ENCODE measurements around the gene COL3A1.

COL3A1 gene

DNA sequence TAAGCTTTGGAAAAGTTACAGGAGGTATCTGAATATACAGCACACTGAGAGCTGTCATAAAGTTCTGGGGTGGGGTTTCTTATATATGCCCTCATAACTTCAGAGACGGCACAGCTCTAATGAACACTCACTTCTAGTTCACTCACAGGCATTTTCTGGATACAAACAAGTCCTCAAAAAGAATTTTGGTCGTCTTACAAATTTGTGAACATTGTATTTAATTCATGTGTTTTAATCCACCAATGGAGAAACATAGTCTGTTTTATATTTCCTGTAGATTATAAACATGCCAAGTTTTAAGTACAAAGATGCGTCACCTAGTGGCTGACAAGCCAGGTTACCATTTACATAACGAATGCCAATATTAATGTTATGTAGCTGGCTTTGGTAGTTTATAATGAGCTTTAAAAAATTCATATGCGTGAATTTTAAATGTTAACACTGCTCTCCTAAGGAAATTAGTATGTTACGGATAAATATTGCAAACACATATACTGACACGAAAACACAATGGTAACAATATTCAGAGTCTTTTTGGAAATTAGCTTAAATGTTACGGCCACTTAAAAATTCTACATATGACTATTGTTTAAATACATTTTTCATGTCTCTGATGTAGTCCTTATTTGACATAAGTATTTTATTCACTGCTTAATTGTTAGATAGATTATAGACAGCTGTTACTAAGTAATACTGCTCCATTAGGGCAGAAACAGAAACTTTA is 2.5 kb downstream of the COL3A1 start:
- ATAC-seq = no peak
- no peak for DNase-seq

DNA sequence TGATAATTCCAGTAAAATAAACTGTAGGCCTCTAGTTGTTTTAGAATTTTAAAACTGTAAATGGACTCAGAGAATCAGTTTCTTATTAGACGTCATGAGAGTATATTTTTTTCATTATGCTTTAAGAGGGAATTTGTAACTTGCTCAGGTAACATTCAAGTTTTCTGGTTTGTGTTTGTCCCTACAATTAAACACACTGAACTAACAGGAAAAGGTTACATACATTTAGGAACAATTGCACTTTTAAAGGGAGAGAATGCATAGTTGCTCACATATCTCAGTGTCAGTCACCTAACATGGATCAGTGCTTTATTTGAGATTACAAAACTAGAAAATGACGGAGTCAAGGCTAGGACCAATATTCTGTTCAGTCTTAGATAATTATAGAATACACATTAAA is 3.1 kb downstream of the COL3A1 start:
- ATAC-seq (no peak), DNase-seq (no peak)

DNA sequence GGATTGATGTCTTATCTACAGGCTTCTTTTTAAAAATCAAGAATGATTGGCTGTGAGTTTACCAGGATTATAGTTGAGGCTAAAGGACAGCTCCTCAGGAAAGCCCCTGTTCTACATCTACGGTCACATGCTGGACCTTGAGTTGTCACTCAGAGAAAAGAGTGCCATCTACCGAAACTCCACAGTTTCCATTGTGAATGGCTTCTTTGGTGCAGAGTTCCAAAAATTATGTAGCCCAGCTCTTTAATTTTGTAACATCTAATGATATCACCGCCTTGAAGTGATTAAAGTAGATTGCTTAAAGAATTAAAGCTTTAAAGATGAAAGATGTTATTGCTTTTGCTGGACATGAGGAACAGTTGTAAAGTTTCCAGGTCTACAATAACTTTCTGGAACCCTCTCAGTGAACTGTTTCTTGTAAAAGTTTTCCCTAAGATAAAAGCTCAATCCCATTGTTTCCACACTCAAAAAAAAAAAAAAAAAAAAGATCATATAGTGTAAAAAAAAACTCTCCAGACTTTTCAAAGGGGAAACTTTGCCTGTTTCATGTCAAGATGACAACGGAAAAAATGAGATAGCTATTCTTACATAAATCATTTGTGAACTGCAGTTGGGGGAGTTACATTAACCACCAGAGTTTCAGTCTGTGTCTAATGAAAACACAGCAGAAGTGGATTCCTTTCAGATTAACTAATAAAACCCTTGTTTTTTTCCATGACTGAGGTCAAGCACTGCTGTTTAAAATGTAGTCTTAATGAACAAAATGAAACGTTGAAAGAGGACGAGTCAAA is 4.3 kb downstream of the COL3A1 start:
- DNase-seq = no peak

DNA sequence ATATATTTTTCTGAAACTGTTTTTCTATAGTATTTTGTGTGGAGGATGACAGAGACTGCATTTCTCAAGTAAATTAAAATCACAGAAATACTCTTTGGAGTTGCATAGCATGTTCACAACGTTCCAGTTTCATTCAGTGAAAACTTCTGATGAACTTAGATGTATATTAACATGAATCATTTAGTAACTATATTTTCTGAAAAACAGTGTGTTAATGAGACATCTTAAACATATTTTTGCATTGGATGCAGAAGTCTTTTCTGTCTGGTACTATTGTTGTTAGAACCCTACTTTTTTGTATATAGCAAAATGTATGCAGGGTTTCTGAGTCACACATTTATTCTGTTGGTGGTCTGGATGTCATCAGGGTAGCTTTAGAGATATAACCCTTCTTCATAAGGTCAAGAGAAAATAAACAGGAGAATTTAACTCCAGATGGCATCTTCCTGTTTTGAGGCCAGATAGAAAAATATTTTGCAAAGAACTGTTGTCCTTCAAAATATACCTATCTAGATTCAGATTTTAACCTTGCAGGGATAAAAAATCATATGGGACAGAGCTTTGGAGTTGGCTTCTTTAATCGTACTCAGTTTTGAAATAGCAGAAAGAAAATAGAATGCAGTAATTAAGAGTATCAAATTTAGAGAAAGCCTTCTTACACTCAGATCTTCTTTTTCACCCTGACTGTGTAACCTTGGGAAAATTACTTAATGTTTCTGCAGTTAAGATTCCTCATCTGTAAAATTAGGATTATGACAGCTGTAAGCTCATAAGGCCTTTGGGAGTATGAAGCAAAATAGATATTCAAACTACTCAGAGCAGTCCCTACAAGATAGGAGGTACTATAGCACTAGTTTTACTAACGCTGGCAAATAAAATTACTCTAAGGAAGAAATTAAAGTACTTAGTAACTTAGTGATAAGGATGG is 5.3 kb downstream of the COL3A1 start:
- ATAC-seq = no peak

More for the DNA sequence above, 4.3 kb downstream of the COL3A1 start:
- peak; percentile 78 for ATAC-seq

DNA sequence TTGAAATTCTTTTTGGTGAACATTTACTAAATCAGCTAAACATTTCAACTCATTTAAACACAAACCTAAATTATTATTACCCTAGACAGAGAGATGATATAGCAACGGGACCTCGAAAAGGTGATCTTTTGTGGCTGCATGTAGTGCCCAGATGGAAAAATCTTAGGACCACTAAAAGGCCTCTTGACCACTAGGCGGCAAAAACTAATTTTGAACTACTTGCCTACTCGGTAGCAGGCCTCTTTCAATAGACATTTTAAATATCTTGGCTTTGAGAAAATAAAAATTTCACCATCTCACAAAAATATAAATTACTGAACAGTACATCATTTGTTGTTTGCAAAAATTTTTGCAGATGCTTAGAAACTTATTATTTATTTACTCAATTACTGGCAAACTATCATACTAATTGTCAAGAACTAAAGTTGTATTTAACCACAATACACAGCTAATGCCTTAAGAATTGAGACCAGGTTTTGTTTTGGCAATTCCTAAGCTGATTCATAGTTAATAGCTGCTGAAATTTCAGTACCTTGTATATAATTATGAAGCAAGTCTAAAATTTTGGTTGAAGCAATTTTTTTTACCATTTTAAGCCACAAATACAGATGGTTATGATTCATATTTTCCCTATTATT is 9.4 kb downstream of the COL3A1 start:
- DNase-seq (no peak), ATAC-seq (no peak)

More for the DNA sequence above, 5.3 kb downstream of the COL3A1 start:
- DNase-seq = no peak

DNA sequence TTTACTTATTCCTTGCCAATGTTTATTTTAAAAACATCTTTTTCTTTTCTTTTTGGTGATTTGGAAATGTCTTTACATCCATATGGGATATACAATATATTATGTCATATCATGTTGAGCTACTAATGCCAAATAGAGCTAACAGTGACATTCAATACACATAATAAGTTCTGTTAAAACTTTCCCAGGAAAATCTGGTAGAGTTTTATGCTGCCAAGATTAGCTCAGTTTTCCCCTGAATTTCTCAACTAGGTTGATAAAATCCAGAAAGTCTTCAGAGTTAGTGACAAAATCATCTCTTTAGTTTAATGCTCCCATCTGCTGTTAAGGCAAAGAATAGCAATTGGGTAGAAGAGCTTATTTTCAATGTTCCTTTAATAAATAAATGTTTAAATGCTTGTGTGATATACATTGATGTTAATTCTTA is 9.9 kb downstream of the COL3A1 start:
- DNase-seq (no peak), ATAC-seq (no peak)

DNA sequence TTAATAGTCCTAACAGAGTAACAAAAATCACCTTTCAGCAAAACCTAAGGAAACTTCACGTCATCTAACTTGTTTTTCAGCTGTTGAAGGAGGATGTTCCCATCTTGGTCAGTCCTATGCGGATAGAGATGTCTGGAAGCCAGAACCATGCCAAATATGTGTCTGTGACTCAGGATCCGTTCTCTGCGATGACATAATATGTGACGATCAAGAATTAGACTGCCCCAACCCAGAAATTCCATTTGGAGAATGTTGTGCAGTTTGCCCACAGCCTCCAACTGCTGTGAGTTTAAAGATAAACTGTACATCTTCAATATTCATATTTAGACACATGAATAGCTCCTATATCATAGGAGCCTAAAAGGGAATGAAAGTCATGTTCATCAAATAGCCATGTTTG is 10.5 kb downstream of the COL3A1 start:
- no peak for ATAC-seq
- no peak for DNase-seq

DNA sequence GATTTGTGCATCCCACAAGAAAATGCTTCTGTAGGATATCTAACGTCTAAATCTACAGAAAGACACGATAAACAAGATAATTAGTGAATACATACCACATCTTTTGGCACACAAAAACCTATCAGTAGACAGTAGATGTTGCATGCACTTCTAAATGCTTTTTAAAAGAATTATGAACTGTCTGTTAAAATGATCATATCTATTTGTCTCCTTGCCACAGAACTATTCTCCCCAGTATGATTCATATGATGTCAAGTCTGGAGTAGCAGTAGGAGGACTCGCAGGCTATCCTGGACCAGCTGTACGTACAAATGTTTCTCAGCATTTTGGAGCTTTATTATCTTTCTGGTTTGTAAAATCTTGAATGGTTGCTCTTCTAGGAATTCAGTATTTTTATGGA is 12.7 kb downstream of the COL3A1 start:
- DNase-seq (no peak), ATAC-seq (no peak)

DNA sequence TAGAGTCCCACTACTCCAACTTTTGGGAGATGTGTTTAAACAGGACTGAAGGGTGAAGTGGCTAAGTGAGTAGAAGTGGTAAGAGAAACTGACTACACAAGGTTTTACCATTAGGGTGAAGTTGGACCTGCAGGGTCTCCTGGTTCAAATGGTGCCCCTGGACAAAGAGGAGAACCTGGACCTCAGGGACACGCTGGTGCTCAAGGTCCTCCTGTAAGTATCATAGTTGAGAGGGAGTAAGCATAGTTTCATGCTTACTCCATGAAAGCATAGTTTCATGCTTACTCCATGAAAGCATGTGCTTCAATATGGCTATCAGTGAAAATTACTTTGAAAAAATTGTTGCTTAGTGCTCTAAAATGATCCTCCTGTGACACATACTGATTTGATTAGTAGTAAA is 19.1 kb downstream of the COL3A1 start:
- ATAC-seq (no peak), DNase-seq (no peak)

DNA sequence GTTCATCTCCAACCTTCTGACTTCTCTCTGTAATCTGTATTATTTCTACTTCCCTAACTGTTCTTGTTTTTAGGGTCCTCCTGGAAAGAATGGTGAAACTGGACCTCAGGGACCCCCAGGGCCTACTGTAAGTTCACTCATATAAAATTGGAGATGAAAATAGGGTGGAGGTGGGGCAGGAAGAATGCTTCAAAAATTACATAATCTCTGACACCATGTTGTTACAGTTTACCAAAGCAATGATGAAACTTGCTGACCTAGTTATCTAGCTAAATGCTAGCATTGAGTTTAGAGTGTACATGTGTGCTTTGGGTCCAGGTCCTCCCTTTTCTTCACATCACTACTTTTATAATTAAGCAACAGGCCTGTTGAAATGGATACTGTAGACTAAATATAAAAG is 23.1 kb downstream of the COL3A1 start:
- ATAC-seq (no peak), DNase-seq (no peak)

DNA sequence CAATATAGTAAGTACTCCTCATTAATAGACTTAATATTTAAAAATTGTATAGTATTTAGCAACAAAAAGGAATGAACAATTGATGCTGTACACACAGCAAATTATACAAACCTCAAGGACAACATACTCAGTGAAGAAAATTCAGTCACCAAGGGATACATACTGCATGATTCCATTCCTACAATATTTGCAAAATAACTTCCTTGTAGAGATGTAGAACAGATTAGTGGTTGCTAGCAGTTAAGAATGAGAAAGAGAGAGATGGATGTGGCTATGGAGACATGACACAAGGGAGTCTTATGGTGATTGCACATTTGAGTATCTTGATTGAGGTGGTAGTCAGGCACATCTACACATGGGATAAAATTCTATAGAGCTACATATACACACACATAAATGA is 26.0 kb downstream of the COL3A1 start:
- ATAC-seq (no peak), DNase-seq (no peak)

DNA sequence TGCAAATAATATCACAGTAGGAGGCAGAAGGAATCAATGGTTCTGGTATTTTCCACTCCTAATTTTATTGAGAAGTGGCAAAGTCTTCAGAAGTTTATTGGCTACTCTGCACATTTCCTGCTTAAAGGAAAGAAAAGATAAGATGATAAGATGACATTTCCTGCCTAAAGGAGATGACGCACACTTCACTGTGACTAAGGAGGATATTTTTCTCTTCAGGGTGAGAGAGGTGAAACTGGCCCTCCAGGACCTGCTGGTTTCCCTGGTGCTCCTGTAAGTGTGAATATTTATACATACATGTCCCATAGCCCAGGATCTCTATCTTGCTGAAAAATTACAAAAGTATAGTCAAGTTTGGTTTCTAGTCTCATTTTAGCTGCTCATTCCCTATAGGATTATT is 27.9 kb downstream of the COL3A1 start:
- peak; percentile 71 for ATAC-seq
- DNase-seq = no peak

DNA sequence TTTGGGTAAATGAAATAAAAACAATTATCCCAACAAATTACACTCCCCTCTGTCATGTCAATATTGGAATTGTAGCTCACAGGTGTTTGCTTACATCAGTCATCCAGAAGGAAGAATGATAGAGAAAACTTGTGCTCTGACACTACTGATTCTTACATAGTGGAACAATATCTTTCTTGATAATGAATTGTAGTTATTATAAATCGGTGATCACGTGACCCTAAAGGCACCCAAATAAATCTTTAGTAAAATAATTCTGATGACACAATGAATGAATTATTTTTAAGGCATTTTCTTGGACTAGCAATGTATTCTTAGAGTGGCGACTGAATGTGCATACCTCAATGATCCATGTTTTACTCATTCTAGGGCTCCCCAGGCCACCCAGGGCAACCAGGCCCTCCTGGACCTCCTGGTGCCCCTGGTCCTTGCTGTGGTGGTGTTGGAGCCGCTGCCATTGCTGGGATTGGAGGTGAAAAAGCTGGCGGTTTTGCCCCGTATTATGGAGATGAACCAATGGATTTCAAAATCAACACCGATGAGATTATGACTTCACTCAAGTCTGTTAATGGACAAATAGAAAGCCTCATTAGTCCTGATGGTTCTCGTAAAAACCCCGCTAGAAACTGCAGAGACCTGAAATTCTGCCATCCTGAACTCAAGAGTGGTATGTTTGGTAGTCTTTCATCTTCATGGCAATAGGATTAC is 34.5 kb downstream of the COL3A1 start:
- ATAC-seq (no peak), DNase-seq (no peak)

DNA sequence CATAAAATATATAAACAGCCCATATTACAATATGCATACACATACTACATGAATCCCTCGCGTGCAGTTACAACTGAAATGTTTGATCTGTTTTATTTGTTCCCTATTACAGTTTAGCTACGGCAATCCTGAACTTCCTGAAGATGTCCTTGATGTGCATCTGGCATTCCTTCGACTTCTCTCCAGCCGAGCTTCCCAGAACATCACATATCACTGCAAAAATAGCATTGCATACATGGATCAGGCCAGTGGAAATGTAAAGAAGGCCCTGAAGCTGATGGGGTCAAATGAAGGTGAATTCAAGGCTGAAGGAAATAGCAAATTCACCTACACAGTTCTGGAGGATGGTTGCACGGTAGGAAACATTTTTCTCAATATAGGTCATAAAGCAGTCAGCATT is 36.4 kb downstream of the COL3A1 start:
- no peak for DNase-seq
- ATAC-seq = no peak

DNA sequence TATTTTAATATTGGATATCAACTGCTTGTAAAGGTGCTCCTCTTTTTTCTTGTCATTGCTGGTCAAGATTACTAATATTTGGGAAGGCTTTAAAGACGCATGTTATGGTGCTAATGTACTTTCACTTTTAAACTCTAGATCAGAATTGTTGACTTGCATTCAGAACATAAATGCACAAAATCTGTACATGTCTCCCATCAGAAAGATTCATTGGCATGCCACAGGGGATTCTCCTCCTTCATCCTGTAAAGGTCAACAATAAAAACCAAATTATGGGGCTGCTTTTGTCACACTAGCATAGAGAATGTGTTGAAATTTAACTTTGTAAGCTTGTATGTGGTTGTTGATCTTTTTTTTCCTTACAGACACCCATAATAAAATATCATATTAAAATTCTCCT is 38.2 kb downstream of the COL3A1 start:
- no peak for ATAC-seq

DNA sequence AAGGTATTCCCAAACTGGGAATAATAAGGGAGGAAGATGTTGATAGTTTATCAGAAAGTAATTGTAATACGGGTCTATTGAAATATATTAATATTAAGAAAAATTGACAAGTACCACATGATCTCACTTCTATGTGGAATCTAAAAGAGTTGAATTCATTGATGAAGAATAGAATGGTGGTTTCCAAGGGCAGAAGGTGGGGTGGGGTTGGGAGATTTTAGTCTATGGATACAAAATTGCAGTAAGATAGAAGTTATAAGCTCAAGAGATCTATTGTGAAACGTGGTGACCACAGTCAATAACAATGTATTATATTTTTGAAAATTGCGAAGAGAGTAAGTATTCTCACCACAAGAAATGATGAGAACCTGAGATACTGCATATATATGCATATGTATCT is 38.9 kb downstream of the COL3A1 start:
- no peak for ATAC-seq
- DNase-seq = no peak

More for the DNA sequence above, 38.2 kb downstream of the COL3A1 start:
- no peak for DNase-seq

DNA sequence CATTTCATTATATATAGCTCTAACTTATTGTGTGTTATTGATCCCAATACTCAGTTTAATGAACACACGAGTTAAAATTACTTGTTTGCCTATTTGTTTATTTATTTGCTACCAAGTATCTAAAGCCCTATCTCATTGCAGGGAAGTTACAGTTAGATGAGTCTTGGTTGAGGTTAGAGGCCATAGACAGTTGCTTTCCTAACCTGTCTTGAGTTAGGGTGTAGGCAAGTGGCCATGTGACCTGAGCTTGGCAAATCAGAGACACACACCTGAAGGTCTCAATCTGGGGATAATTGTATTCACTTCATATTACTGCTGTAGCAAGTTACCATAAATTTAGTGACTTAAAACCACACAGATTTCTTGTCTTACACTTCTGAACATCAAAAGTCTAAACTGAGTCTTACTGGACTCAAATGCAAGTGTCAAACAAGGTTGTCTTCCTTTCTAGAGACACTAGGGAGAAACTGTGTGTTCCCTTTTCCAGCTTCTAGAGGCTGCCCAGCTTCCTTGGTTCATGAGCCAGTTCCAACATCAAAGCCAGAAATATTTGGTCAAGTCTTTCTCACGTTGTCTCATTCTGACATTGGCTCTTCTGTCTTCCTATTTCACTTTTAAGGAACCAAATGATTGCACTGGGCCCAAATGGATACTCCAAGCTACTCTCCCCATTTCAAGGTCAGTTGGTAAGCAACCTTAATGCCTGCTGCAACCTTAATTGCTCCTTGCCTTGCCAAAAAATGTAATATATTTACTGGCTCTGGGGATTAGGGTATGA is 39.7 kb downstream of the COL3A1 start:
- no peak for ATAC-seq
- no peak for DNase-seq

DNA sequence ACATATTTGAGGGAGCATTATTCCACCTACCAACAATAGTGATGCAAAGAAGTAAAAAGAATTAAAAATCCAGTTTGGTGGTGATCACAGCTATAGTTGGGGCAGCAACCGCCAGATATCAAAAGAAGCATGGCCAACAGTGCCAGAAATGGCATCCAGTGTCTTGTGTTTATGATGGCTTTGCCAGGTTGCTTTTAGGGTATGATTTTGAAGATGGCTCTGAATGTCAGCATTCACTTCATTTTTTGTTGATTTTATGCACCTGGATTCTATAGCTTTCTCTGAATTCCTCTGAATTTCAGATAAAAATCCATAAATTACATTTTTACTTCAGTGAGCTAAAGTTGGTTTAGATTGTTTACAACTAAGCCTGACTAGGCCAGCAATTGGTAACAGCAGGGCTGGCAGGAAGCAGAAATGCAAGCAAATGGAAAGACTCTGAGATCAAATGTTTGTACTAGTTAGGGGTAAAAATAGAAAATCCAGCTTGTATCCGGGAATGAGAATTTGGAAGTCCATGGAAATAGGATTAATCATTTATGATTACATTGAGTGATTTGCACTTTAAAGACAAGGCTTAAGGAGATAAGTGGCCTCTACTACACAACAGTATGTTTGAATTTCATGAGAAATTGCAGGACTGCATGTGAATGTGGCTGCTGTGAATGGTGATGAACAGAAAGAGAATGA is 40.4 kb downstream of the COL3A1 start:
- ATAC-seq = no peak
- no peak for DNase-seq

DNA sequence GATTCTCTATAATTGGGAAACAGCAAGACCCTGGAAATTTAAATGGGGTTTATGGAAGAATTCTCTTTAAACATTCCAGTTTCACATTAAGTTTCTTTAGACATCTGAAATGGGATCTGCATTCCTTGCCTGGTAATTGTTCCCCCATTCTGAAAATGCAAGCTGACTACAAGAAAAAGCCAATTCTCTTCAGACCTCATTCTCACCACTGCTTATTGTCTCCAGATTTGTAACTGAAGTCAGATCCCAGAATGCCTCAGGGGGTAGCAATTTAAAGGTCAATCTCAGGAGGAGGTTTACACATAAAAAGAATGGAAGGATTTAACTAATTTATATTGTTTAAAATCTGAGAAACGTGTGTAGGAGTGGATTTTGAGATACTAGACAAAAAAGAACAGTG is 41.2 kb downstream of the COL3A1 start:
- no peak for DNase-seq

DNA sequence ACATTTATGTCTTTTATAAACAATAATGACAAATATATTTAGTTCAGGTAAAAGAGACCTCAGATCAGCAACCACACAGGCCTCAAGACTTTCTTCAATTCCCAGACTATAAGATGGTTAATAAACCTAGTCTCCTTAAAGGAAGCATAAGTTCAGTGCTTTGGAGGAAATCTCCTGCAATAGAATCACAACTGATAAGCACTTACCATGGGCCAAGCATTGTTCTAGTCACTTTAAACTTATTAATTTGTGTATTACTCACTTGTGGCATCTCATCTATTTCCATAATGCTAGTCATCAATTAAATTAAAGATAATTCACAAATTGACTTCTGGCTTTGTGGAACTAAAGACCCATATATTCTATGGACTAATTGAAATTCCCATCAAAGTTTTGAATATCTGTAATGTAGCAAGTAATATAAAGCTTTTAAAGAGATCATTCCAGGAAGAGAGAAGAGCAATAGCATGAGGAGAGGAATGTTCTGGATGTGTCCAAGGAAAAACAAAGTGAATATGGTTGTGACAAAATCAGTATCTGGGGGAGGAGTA is 42.2 kb downstream of the COL3A1 start:
- ATAC-seq = no peak
- no peak for DNase-seq

More for the DNA sequence above, 41.2 kb downstream of the COL3A1 start:
- no peak for ATAC-seq

All from stimulated activated naive CD8-positive, alpha-beta T cell treated with anti-CD3 and anti-CD28 coated beads, Interleukin-15, Interleukin-2, amounts not matched to agents 100 U/mL and 50 U/mL, for 24 hours (primary cell).